22Rv1 (cell line): Measurements from ENCODE around the gene ENPEP.
"Not testable (repeated sequence)": the region's sequence is repeated elsewhere in the genome, so short reads cannot be mapped to it uniquely, and the experiment has no call there.

ENCODE experiments used
- H3K27ac ChIP-seq: fragments of 450-650 bp; 2 replicates; pipeline ENCODE4 v1.5.1; 2017
- CTCF ChIP-seq: fragments of 450-650 bp; IDR thresholded peaks from 2 replicates; pipeline ENCODE4 v1.5.1; 2017; ENCODE audit warnings: mild to moderate bottlenecking
- ZFX ChIP-seq: fragments of 450-650 bp; IDR thresholded peaks from 2 replicates; pipeline ENCODE4 v1.6.1; 2017; ENCODE audit warnings: antibody characterized with exemption, borderline replicate concordance

The ENPEP gene

GRCh38 chr4:110475881-110476818 is at the start of gene ENPEP:
TSS of gene ENPEP (plus strand) at chr4:110476155. CDS start at chr4:110476415, 260 bp downstream.
- H3K27ac ChIP-seq, result no peak within 1 kb of the TSS
- TF ChIP-seq ZFX, result no peak
- TF ChIP-seq CTCF, result no peak

GRCh38 chr4:110431805-110432204 is 44.1 kb upstream of the ENPEP start:
- not testable (repeated sequence) for H3K27ac ChIP-seq

GRCh38 chr4:110437292-110437691 is 38.7 kb upstream of the ENPEP start:
- not testable (repeated sequence) for H3K27ac ChIP-seq

- H3K27ac ChIP-seq, result not testable (repeated sequence)
These were observed 36.7 kb upstream of the ENPEP start for GRCh38 chr4:110439209-110439608.

GRCh38 chr4:110442309-110442708 is 33.6 kb upstream of the ENPEP start:
- no peak overlapping the region for H3K27ac ChIP-seq
- no peak for TF ChIP-seq CTCF

GRCh38 chr4:110442788-110443187 is 33.2 kb upstream of the ENPEP start:
- no peak overlapping the region for H3K27ac ChIP-seq
- TF ChIP-seq ZFX (no peak), CTCF (no peak)

- TF ChIP-seq CTCF, result no peak
- no peak for TF ChIP-seq ZFX
- no peak overlapping the region for H3K27ac ChIP-seq
These were observed 26.0 kb upstream of the ENPEP start for GRCh38 chr4:110449947-110450346.

GRCh38 chr4:110452546-110452945 is 23.4 kb upstream of the ENPEP start:
- TF ChIP-seq CTCF (no peak), ZFX (no peak)
- no peak overlapping the region for H3K27ac ChIP-seq

- TF ChIP-seq ZFX, result no peak
- no peak for TF ChIP-seq CTCF
- H3K27ac ChIP-seq, result no peak overlapping the region
These were observed 21.5 kb upstream of the ENPEP start for GRCh38 chr4:110454441-110454840.
